Neural cell (in vitro differentiated cells): ENCODE data around the gene AKR1E2. TPM values are rescaled to one million over a fixed set of nuclear protein-coding genes. Genes with fewer than 3 reads are reported as not detected.

Source experiments
- H2AFZ ChIP-seq: fragments of 200-600, 300-800 bp; sonication (generic), shearing (Covaris generic); 2 replicates; pipeline ENCODE4 v1.6.0; 2014; ENCODE audit warnings: low read depth, mild to moderate bottlenecking, antibody characterized with exemption, low read length, moderate library complexity
- H3F3A ChIP-seq: fragments of 200-600 bp; shearing (Covaris generic); 2 replicates; pipeline ENCODE4 v1.6.1; 2016; ENCODE audit warnings: mild to moderate bottlenecking, moderate library complexity, mixed read lengths, antibody characterized with exemption, low read length; ENCODE audit not compliant: insufficient read depth, poor library complexity, severe bottlenecking
- H3K27ac ChIP-seq: fragments of 200-600, 300-800 bp; sonication (generic), shearing (Covaris generic); 2 replicates; pipeline ENCODE4 v1.5.1; 2014; ENCODE audit warnings: mild to moderate bottlenecking, low read length, moderate library complexity
- H3K27me3 ChIP-seq: fragments of 300-800, 200-600 bp; sonication (generic), shearing (Covaris generic); 2 replicates; pipeline ENCODE4 v1.6.0; 2014; ENCODE audit warnings: mild to moderate bottlenecking, low read depth, low read length, moderate library complexity; ENCODE audit not compliant: insufficient read depth
- H3K36me3 ChIP-seq: fragments of 300-800, 200-600 bp; sonication (generic), shearing (Covaris generic); 2 replicates; pipeline ENCODE4 v1.5.1; 2014; ENCODE audit warnings: mild to moderate bottlenecking, antibody characterized with exemption, low read length, moderate library complexity; ENCODE audit not compliant: insufficient read depth
- H3K4me2 ChIP-seq: fragments of 300-800, 200-600 bp; sonication (generic), shearing (Covaris generic); 2 replicates; pipeline ENCODE4 v1.6.0; 2014; ENCODE audit warnings: mild to moderate bottlenecking, low read length
- H3K4me3 ChIP-seq: fragments of 300-800, 200-600 bp; sonication (generic), shearing (Covaris generic); 2 replicates; pipeline ENCODE4 v1.5.1; 2014; ENCODE audit warnings: mild to moderate bottlenecking, low read length, moderate library complexity
- H3K79me2 ChIP-seq: fragments of 200-600 bp; shearing (Covaris generic); replicated peaks from 2 replicates; pipeline ENCODE4 v1.6.0; 2014; ENCODE audit warnings: mild to moderate bottlenecking, low read length, moderate library complexity; ENCODE audit not compliant: insufficient read depth
- H3K9ac ChIP-seq: fragments of 300-800, 200-600 bp; sonication (generic), shearing (Covaris generic); 2 replicates; pipeline ENCODE4 v1.6.1; 2016; ENCODE audit warnings: mild to moderate bottlenecking, low read length, mixed read lengths
- H3K9me2 ChIP-seq: fragments of 200-600 bp; shearing (Covaris generic); 2 replicates; pipeline ENCODE4 v1.6.1; 2016; ENCODE audit warnings: mild to moderate bottlenecking, low read length, mixed read lengths; ENCODE audit not compliant: insufficient read depth
- H3K9me3 ChIP-seq: fragments of 200-600, 300-800 bp; sonication (generic), shearing (Covaris generic); 2 replicates; pipeline ENCODE4 v1.6.1; 2016; ENCODE audit warnings: mild to moderate bottlenecking, mixed run types, low read length, moderate library complexity, mixed read lengths
- H4K20me1 ChIP-seq: fragments of 200-600 bp; shearing (Covaris generic); 2 replicates; pipeline ENCODE4 v1.6.1; 2016; ENCODE audit warnings: mild to moderate bottlenecking, mixed run types; ENCODE audit not compliant: insufficient read depth
- CTCF ChIP-seq: fragments of 450-650 bp; IDR thresholded peaks from 2 replicates; pipeline ENCODE4 v1.5.1; 2014; ENCODE audit warnings: antibody characterized with exemption, mild to moderate bottlenecking, moderate library complexity; ENCODE audit not compliant: poor library complexity, severe bottlenecking
- EP300 ChIP-seq: fragments of 450-650 bp; conservative IDR thresholded peaks from 2 replicates; pipeline ENCODE4 v1.6.1; 2014; ENCODE audit warnings: antibody characterized with exemption, mild to moderate bottlenecking, moderate library complexity; ENCODE audit not compliant: poor library complexity, severe bottlenecking
- EZH2 ChIP-seq: fragments of 200-600, 300-800 bp; shearing (Covaris generic), sonication (generic); IDR thresholded peaks from 2 replicates; pipeline ENCODE4 v1.6.1; 2014; ENCODE audit warnings: antibody characterized with exemption, low read length, borderline replicate concordance, mild to moderate bottlenecking; ENCODE audit not compliant: insufficient read depth, poor library complexity, severe bottlenecking
- MXI1 ChIP-seq: fragments of 450-650 bp; conservative IDR thresholded peaks from 2 replicates; pipeline ENCODE4 v1.6.1; 2014; ENCODE audit warnings: antibody characterized with exemption, mild to moderate bottlenecking; ENCODE audit not compliant: poor library complexity, severe bottlenecking
- POLR2AphosphoS5 ChIP-seq: IDR thresholded peaks from 2 replicates; pipeline ENCODE4 v1.6.1; 2012
- RAD21 ChIP-seq: fragments of 450-650 bp; conservative IDR thresholded peaks from 2 replicates; pipeline ENCODE4 v1.6.1; 2014; ENCODE audit warnings: antibody characterized with exemption, mild to moderate bottlenecking, moderate library complexity
- SMC3 ChIP-seq: fragments of 450-650 bp; conservative IDR thresholded peaks from 2 replicates; pipeline ENCODE4 v1.6.1; 2014; ENCODE audit warnings: antibody characterized with exemption, mild to moderate bottlenecking, moderate library complexity; ENCODE audit not compliant: poor library complexity
- TAF1 ChIP-seq: IDR thresholded peaks from 2 replicates; pipeline ENCODE4 v1.6.1; 2012; ENCODE audit warnings: low read depth
- polyA plus RNA-seq: library from polyadenylated mRNA; depleted of rRNA; stranded (reverse); fragments of >200 nt; gene quantifications from 2 replicates; pipeline ENCODE4 v1.2.3, GENCODE V29; 2014
- TF ChIP-seq, protein P1 (sequence below): IDR thresholded peaks from 2 replicates; pipeline ENCODE4 v1.6.1; 2012; ENCODE audit warnings: borderline replicate concordance

The AKR1E2 gene
- polyA plus RNA-seq, 1 donor from 2014 or later = not detected

DNA sequence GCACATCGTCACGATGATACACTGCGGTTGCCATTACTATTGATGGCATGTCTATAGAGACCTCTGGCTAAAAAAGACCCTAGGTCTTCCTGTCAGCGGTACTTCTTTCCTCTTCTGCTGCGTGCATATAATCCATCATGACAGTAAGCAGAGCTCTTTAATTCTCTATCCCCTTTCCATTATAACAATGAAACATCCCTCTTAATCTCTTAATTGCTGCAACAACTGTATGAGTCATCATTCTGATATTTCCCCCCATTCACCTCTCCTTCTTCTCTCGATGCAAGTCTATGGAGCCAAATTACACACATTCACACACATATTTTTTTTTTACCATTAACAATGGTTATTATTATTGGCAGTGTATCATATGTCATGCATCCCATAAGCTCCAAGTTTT, 45.2 kb upstream of the AKR1E2 start:
- Histone ChIP-seq H4K20me1 (no peaks in the 10 kb centered on the region), H3K79me2 (no peaks in the 10 kb centered on the region), H2AFZ (no peak overlapping the region), H3K27ac (no peak overlapping the region), H3K27me3 (no peaks in the 10 kb centered on the region), H3F3A (no peaks in the 10 kb centered on the region), H3K4me3 (no peak overlapping the region), H3K36me3 (no peaks in the 10 kb centered on the region), H3K4me2 (no peak overlapping the region), H3K9me2 (no peaks in the 10 kb centered on the region), H3K9ac (no peak overlapping the region), H3K9me3 (no peaks in the 10 kb centered on the region)
- no peak for TF ChIP-seq SMC3

GRCh38 chr10:4781955-4782354, 44.1 kb upstream of the AKR1E2 start:
- Histone ChIP-seq H3K79me2 (no peaks in the 10 kb centered on the region), H3K27ac (no peak overlapping the region), H3F3A (no peaks in the 10 kb centered on the region), H3K4me3 (no peak overlapping the region), H3K9me3 (no peaks in the 10 kb centered on the region), H3K27me3 (no peaks in the 10 kb centered on the region), H2AFZ (no peak overlapping the region), H3K36me3 (no peaks in the 10 kb centered on the region), H3K9me2 (no peaks in the 10 kb centered on the region), H3K4me2 (no peak overlapping the region), H4K20me1 (no peaks in the 10 kb centered on the region), H3K9ac (no peak overlapping the region)
- no peak for TF ChIP-seq RAD21
- TF ChIP-seq EP300 = no peak
- no peak for TF ChIP-seq CTCF
- no peak for TF ChIP-seq MXI1
- TF ChIP-seq, protein P1, sequence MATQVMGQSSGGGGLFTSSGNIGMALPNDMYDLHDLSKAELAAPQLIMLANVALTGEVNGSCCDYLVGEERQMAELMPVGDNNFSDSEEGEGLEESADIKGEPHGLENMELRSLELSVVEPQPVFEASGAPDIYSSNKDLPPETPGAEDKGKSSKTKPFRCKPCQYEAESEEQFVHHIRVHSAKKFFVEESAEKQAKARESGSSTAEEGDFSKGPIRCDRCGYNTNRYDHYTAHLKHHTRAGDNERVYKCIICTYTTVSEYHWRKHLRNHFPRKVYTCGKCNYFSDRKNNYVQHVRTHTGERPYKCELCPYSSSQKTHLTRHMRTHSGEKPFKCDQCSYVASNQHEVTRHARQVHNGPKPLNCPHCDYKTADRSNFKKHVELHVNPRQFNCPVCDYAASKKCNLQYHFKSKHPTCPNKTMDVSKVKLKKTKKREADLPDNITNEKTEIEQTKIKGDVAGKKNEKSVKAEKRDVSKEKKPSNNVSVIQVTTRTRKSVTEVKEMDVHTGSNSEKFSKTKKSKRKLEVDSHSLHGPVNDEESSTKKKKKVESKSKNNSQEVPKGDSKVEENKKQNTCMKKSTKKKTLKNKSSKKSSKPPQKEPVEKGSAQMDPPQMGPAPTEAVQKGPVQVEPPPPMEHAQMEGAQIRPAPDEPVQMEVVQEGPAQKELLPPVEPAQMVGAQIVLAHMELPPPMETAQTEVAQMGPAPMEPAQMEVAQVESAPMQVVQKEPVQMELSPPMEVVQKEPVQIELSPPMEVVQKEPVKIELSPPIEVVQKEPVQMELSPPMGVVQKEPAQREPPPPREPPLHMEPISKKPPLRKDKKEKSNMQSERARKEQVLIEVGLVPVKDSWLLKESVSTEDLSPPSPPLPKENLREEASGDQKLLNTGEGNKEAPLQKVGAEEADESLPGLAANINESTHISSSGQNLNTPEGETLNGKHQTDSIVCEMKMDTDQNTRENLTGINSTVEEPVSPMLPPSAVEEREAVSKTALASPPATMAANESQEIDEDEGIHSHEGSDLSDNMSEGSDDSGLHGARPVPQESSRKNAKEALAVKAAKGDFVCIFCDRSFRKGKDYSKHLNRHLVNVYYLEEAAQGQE = no peak
- no peak for TF ChIP-seq EZH2
- no peak for TF ChIP-seq TAF1
- TF ChIP-seq SMC3 = no peak
- no peak for TF ChIP-seq POLR2AphosphoS5
